CMK (cell line): ENCODE measurements around the gene ATP1A2.

Experiments
- DNase-seq: peaks from one replicate; pipeline ENCODE4 v3.0.0-alpha.2; 2010; ENCODE audit warnings: low read depth

Gene ATP1A2

DNA sequence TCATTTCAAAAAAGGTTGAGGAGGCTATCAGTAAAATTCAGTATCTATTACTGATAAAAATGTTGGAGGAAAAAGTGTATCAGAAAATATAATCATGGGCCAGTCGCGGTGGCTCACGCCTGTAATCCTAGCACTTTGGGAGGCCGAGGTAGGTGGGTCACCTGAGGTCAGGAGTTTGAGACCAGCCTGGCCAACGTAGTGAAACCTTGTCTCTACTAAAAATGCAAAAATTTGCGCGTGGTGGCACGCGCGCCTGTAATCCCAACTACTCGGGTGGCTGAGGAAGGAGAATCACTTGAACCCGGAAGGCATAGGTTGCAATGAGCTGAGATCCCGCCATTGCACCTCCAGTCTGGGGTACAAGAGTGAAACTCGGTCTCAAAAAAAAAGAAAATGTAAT, 30.5 kb downstream of the ATP1A2 start:
- DNase-seq, result no peak

DNA sequence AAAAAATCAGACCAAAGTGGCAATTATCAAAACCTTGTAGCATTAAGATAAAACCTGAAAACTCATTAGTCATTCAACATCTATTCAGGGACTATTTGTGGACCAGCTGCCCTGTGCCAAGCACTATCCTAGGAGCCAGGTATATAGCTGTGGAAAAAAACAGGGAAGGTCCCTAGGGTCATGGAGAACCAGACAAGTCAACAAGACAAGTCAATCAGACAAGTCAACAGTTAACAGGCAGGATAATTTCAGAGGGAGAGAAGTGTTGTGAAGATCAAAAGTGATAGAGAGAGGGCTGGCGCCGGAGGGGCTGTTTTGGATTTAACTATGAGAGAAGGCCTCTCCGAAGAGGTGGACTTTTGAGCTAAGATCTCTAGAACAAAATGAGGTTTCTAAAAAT, 32.6 kb downstream of the ATP1A2 start:
- no peak for DNase-seq

DNA sequence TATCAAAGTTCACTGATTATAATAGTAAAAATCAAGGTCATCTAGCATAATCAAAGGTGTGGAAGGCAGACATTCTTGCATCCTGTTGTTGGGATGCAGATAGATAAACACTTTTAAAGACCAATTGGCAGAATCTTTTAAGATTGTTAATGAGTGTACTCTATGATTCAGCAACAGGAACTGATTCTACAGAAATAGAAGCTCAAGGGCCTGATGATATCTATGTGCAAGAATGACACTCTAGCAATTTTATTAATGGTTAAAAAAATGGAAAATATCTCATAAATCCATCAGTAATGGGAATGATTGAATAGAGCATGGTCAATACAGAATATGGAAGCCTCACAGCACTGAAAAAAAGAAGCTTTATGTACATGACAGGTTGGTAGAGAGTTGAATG, 33.7 kb downstream of the ATP1A2 start:
- no peak for DNase-seq

DNA sequence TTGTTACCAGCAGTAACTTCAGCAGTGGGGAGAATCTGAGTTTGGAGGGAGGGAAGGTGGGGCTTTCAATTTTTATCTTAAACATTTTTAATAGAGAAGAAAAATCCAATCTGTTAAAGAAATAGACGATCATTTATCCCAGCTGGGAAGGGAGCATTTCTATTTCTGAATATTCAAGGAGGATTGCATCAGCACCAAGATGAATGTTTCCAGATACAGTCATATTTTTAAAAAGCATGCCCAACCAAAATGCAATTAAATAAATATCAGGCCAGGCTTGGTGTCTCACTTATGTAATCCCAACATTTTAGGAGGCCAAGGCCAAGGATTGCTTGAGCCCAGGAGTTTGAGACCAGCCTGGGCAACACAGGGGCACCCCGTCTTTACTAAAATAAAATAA, 34.2 kb downstream of the ATP1A2 start:
- DNase-seq, result no peak

DNA sequence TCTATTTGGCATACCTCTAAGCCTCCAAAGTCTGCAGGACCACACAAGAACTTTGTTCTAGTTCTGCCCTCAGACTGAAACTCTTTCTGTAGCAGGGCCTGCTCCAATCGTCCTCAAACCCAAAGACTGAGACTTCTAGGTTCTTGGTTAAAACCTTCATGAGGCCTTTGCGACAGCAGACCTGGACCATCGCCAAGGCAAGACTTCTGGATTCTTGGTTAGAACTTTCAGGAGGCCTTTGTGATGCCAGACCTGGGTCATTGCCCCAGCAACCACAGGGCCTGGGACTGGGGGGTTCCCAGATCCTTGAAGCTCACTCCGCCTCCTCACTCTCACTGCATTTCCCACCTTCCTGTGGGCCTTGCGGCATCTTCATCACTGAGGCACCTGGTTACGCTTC, 35.7 kb downstream of the ATP1A2 start, which contains the start of gene ATP1A4:
TSS of gene ATP1A4 (plus strand) at position 301 of the 400 bp plus-strand sequence. CDS start 438 bp downstream, outside the sequence.
- DNase-seq, result no peak

DNA sequence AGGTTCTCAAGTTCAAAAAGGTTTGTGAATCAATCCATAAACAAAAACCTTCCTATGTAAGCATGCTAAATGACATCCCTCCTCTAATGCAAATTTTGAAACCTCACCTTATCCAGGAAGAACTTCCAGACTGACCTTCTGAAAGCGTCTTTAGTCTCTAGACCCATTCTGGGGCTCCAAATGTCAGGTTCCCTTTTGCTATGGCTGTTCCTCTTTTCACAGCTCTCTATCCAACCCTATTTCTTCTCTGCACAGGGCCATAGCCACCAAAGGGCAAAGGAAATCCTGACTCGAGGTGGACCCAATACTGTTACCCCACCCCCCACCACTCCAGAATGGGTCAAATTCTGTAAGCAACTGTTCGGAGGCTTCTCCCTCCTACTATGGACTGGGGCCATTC, 39.2 kb downstream of the ATP1A2 start:
- no peak for DNase-seq

DNA sequence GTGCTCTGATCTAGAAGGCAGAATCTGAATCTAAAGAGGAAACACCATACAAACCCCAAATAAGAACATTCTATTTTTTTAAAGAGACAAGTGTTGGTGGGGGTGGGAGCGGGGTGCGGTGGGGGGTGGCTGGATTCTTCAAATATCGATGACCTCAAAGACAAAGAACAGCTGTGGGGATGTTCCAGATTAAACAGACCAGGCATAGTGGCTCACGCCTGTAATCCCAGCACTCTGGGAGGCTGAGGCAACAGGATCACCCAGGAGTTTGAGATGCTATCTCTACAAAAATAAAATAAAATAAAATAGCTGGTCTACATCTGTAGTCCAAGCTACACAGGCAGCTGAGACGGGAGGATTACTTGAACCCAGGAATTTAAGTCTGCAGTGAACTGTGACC, 40.8 kb downstream of the ATP1A2 start:
- no peak for DNase-seq

DNA sequence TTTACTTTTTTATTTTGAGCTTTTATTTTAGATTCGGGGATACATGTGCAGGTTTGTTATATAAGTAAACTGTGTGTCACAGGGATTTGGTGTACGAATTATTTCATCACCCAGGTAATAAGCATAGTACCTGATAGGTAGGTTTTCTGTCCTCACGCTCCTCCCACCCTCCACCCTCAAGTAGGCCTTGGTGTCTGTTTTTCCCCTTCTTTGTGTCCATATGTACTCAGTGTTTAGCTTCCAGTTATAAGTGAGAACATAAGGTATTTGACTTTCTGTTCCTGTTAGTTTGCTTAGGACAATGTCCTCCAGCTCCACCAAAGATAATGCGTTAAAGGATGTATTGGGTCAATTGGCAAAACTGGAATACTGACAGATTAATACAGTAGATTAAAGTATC, 41.6 kb downstream of the ATP1A2 start:
- no peak for DNase-seq

DNA sequence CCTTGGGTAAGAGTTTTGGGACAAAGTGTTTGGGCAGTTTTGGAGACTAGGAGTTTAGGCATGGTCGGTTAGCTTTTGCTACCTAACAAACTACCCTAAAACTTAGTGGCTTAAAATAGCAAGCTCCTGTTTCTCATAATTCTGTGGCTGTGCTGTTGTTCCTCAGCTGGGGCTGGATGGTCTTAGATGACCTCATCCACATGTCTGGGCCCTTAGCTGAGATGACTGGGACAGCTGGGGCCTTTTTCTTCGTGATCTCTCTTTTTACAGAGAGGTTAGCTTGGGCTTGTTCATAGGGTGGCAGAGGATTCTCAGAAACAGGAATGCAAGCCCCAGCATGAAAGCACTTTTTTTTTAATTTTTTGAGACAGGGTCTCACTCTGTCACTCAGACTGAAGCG, 42.5 kb downstream of the ATP1A2 start:
- DNase-seq, result no peak

DNA sequence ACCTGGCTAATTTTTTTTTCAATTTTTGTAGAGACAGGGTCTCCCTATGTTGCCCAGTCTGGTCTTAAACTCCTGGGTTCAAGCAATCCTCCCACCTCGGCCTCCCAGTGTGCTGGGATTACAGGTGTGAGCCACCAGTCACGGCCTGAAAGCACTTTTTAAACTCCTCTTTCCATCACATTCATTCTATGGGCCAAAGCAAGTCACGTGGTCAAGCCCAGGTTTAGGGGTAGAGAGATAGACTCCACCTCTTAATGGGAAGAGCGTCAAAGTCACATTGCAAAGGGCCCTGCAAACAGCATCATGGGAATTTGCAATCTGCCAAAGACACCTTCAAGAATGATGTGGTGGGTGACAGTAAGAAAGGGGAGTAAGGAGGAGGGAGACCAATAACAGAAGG, 43.0 kb downstream of the ATP1A2 start:
- DNase-seq, result no peak

DNA sequence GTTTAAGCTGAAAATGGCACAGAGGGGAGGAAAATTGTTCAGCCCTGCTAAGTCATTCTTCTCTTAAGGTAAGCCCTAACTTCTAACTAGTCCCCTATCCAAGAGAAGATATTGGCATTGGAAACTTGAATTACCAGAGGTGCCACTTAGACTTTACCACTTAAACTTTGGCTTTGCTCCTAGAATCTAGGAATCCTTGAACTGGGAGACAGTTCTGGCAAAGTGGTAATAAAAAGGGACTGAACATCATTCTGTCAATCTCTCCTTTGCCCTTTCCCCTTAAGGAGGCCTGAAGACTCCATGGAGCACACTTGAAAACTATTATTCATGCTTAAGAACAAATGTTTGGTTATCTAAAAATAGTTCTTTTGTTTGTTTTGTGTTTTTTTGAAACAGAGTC, 44.3 kb downstream of the ATP1A2 start:
- DNase-seq, result no peak

DNA sequence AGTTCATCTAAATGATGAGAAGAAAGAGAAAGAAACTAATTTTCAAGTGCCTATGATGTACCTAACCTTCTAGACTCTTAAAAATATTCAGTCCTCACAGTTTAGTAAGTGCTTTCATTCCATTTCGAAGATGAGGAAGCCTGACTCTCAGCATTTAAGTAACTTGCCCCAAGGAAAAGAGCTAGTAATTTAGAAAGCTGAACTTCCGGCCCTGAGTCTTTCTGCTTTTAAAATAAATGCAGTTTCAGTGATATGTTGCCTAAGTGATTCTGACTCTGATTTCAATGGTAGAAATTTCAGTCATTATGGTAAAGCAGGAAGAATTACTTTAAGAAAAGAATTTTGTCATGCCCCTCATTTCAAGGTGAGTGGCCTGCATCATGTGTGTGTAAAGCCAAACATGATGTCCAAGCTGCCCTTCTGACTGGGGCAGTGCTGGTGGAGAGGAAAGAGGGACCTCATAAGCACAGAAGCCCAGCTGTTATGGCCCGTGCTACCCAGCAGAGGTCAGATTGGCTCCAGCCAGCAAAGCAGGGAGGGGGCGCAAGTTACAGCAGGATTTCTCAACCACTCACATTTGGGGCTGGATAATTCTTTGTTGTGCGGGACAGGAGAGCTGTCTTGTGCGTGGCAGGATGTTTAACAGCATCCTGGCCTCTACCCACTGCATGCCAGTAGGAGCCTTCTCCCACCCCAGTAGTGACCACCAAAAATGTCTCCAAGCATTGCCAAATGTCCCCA, 46.6 kb downstream of the ATP1A2 start:
- DNase-seq, result no peak

DNA sequence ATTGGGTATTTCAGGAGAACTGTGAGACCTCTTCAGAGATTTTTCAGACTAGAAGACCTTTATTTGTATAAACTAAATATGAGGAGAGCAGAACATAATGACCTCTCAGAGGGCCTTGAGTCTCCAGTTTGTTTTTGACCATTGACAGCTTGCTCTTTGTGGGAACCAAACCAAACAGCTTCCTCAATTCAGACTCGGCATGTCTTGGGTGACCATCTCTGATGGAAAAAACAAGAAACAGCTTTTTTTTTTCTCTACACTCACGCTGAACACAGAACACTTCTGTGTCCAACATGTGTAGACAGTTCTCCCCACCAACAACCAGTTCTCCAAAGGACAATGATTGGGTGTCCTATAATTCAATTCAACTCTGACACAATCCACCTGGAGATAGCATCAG, 47.4 kb downstream of the ATP1A2 start:
- no peak for DNase-seq

DNA sequence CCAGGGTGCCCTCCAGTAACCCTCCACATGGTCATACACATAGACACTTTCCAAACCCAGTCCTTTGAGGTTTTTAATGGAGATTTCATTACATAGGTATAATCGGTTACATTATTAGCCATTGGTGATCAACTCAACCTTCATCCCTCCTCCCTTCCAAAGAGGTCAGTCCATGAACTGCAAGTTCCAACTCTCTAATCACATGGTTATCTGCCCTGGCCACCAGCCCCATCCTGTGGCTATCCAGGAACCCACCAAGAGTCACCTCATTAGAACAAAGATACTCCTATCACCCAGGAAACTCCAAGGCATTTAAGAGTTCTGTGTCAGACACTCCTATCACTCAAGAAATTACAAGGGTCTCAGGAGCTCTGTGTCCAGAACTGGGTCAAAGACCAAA, 48.1 kb downstream of the ATP1A2 start:
- DNase-seq, result no peak

DNA sequence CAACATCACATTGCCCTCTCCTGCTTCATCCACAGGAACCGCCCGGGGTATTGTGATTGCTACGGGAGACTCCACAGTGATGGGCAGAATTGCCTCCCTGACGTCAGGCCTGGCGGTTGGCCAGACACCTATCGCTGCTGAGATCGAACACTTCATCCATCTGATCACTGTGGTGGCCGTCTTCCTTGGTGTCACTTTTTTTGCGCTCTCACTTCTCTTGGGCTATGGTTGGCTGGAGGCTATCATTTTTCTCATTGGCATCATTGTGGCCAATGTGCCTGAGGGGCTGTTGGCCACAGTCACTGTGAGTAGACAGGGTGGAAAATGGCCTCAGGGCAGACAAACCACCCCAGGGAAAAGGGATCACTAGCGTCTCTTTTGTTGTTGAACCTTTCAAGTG, 48.6 kb downstream of the ATP1A2 start:
- DNase-seq, result no peak

DNA sequence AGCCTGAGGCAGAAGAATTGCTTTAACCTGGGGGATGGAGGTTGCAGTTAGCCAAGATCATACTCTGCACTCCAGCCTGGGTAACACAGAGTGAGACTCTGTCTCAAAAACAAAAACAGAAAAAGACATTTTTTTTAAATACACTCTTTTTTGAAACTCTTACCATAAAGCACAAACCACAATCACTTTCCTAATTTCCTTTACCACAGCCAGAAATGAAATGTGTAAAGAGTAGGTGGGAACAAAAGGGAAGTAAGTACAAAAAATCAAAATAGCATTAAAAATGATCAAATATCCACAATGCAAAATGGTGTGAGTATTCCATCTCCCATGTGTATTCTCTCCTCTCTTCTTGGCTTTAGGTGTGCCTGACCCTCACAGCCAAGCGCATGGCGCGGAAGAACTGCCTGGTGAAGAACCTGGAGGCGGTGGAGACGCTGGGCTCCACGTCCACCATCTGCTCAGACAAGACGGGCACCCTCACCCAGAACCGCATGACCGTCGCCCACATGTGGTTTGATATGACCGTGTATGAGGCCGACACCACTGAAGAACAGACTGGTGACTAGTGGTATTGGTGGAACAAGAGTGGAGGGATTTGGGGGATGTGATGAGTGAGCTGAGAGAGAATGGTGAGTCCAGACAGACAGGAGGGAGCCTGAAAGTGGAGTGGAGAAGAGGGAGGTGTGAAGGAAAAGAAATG, 50.8 kb downstream of the ATP1A2 start:
- DNase-seq, result no peak

DNA sequence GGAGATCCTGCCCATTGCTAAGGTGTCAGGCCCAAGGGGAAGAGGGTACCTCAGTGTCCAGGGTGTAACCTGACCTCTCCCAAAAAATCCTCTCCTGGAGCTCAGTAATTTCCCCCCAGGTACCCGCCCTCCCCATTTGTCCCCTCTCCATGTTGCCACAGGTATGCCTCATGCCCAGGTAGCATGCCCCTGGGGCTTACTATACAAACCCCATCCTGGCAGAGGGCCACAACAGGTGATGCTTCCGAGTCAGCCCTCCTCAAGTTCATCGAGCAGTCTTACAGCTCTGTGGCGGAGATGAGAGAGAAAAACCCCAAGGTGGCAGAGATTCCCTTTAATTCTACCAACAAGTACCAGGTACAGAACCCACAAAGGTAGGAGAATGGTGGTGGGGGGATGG, 51.5 kb downstream of the ATP1A2 start:
- no peak for DNase-seq

DNA sequence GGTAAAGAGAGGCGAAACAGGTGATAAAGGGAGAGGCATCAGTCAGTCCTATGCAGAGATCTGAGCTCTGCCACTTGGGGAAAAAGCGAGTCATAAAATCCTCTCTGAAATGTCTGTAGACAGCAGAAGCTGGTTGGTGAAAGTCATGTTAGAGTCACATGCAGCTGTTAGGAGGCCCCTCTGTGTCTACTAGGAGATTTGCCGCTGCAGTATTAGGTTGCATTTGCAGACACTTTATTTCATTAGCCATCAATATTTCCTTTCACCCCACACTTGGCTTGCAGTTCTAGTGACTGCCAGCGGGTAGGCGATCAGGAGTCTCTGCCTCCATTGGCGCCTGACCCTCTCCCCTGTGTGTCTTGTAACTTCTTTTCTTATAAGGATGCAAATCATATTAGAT, 52.0 kb downstream of the ATP1A2 start:
- no peak for DNase-seq

DNA sequence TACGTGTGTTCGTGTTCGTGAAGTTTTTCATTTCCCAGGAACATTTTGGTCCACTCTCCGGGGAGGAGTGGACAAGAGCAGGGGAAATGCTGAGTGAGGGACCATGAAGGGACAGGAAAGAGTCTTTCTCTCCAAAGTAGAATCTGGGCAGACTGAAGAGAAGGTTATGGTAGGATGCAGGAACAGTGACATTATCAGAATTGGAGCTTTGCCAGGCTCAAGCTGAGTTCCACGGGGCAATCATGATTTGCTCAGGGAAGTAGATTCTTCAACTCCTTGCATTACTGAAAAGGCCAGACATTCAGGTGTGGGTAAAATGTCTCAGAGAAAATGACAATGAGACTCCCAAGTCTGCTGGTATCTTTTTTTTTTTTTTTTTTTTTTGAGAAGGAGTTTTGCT, 52.5 kb downstream of the ATP1A2 start:
- no peak for DNase-seq

DNA sequence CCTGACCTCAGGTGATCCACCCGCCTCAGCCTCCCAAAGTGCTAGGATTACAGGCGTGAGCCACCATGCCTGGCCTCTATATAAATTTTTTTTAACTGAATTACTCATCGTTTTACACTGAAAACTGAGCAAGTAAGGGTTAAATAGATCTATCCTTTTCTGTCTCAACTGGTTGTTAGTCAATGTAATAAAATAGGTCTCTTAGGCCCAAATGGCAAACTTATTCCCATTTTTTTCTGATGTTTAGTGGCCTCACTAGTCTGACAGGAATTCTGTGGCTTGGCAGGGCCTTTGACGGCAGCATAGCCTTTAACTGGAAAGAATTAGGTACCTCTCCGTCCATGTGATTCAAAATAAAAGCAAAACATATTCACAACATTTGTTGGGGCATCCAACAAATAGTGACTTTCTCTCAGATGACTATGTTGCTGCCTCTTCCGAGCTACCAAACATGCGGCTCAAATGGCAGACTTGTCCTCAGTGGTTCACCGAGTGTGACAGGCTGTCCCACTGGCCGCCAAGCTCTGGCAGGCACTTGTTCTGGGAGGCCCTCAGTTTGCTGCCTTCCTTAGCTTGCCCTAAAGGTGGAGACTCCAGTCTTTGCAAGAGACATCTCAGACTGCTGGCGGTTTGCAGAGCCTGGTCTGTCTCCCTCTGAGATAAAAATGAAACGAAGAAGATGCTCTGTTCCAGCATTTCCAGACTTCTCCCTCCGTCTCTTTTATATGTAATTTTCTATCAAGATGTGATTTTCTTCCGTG, 53.2 kb downstream of the ATP1A2 start:
- DNase-seq, result no peak

DNA sequence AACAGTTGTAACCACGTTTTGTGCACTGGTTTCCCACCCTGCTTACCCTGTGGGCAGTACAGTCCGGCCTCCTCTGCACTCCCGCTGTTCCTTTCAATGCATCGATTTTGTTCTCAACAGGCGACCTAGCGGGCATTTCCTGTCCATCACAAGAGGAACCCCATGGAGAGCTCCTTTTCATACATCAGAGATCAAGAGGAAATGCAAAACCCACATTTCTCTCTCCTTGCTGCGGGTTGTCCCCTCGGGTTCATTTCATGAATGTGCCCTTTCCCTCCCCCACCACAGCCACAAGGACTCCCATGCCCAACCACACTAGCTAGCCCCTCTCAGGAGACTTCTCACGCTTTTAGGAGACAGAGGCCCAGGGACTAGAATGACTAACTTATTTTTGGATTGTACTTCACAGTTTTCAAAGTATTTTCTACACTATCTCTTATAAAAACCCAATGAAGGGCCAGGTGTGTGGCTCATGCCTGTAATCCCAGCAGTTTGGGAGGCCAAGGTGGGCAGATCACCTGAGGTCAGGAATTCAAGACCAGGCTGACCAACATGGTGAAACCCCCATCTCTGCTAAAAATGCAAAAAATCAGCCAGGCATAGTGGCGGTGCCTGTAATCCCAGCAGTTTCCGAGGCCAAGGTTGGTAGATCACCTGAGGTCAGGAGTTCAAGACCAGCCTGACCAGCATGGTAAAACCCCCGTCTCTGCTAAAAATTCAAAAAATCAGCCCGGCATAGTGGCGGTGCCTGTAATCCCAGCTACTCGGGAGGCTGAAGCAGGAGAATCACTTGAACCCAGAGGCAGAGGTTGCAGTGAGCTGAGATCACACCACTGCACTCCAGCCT, 54.2 kb downstream of the ATP1A2 start:
- no peak for DNase-seq

DNA sequence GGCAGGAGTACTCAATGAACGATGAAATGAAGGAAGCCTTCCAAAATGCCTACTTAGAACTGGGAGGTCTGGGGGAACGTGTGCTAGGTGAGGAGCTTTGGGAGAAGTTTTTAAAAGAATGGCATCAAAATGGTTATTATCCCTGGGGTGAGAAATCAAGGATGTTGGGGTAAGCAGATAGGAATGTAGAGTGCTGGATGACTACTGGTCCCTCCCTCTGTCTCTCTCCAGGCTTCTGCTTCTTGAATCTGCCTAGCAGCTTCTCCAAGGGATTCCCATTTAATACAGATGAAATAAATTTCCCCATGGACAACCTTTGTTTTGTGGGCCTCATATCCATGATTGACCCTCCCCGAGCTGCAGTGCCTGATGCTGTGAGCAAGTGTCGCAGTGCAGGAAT, 55.8 kb downstream of the ATP1A2 start:
- no peak for DNase-seq
